SU-DHL-6 (cell line): ENCODE data around the gene CDH23.

ENCODE experiments used
- CTCF ChIP-seq: fragments of 200-600 bp; sonication (generic); IDR thresholded peaks from one replicate; pipeline ENCODE4 v1.5.1; 2017; ENCODE audit warnings: antibody characterized with exemption, mild to moderate bottlenecking, low read length, moderate library complexity; ENCODE audit not compliant: insufficient read depth, poor library complexity, severe bottlenecking
- EZH2phosphoT487 ChIP-seq: fragments of 200-600 bp; sonication (generic), shearing (Covaris generic); conservative IDR thresholded peaks from 2 replicates; pipeline ENCODE4 v1.6.1; 2018; ENCODE audit warnings: mild to moderate bottlenecking, antibody characterized with exemption, low read length, moderate library complexity, mixed read lengths

GRCh38 chr10:71365366-71365765 is 31.4 kb upstream of the CDH23 start:
- TF ChIP-seq CTCF (no peak), EZH2phosphoT487 (no peak)
